ENCODE data around the gene LYSET.

LYSET gene

GRCh38 chr14:93183596-93184317 lies 1.4 kb upstream of the LYSET start:
- no peaks in the 10 kb centered on the region for H3K27me3 Mint-ChIP-seq
- peaks cover 40% of the 10 kb centered on the region for H3K36me3 Mint-ChIP-seq (ENCODE audit: insufficient read depth)
- DNase-seq, result no peak
- H3K4me1 Mint-ChIP-seq (ENCODE audit: low read depth in 2 of 2), result peaks cover 25 to 32% of the 10 kb centered on the region in 2 donors
- peak overlapping the region; percentile 90 to 94 for H3K27ac Mint-ChIP-seq
- no peak for ATAC-seq (replicated peaks)
- H3K4me3 Mint-ChIP-seq, result peak overlapping the region; percentile 88 to 91
- H3K9me3 Mint-ChIP-seq, result no peaks in the 10 kb centered on the region

DNA sequence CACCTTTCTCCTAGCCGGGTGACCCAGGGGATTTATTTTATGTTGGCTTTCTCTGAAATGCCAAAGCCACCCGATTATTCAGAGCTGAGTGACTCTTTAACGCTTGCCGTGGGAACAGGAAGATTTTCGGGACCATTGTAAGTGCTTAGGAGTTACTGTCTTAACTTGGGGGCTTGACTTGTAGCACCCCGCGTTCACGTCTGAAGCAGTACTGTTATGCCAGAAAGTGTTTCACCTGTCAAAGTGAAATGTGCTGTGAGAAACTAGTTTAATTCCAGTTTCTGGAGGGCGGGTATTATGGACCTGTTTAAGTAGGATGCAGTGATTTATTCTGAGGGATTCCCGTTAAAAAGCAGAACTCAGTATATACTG lies 218 bp downstream of the LYSET start:
- peak; percentile 1 for ATAC-seq (replicated peaks)
- Mint-ChIP-seq H3K27ac (peak overlapping the region; percentile 90 to 94), H3K36me3 (ENCODE audit: insufficient read depth) (peaks cover 39% of the 10 kb centered on the region), H3K27me3 (no peaks in the 10 kb centered on the region), H3K4me1 (ENCODE audit: low read depth in 2 of 2) (peaks cover 25 to 32% of the 10 kb centered on the region in 2 donors), H3K4me3 (peak overlapping the region; percentile 88 to 91), H3K9me3 (no peaks in the 10 kb centered on the region)
- no peak for DNase-seq

- Mint-ChIP-seq H3K36me3 (ENCODE audit: insufficient read depth) (peaks cover 38% of the 10 kb centered on the region), H3K4me1 (ENCODE audit: low read depth in 2 of 2) (peaks cover 25 to 32% of the 10 kb centered on the region in 2 donors), H3K9me3 (no peaks in the 10 kb centered on the region), H3K27me3 (no peaks in the 10 kb centered on the region), H3K27ac (no peak overlapping the region), H3K4me3 (peak overlapping the region; percentile 88 to 91)
- no peak for ATAC-seq (replicated peaks)
- no peak for DNase-seq
Measured at GRCh38 chr14:93186466-93186865, 1.3 kb downstream of the LYSET start.

DNA sequence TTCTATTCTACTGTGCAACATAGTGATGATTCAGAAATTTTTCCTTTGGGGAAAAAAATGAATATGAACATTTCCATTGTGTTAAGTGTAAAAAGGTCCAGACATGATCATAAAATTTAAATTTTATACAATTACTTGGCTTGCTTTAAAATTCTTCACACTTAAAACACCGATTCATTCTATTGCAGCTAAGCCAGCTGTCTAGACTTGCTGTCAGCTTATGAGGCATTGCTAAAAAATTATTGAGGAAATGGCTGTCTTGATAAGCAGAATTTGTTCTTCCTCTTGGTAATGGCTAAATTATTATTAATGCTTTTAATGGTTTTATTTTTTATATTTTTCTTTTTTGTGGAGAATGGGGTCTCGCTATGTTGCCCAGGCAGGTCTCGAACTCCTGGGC lies 1.8 kb downstream of the LYSET start:
- Mint-ChIP-seq H3K27ac (no peak overlapping the region), H3K9me3 (no peaks in the 10 kb centered on the region), H3K4me1 (ENCODE audit: low read depth in 2 of 2) (peaks cover 23 to 32% of the 10 kb centered on the region in 2 donors), H3K36me3 (ENCODE audit: insufficient read depth) (peaks cover 33% of the 10 kb centered on the region), H3K27me3 (no peaks in the 10 kb centered on the region), H3K4me3 (no peak overlapping the region)
- ATAC-seq (replicated peaks), result no peak
- DNase-seq, result no peak

GRCh38 chr14:93195316-93195999 lies 10.3 kb downstream of the LYSET start:
- DNase-seq (no peak), ATAC-seq (replicated peaks) (no peak)
- Mint-ChIP-seq H3K4me3 (no peak overlapping the region), H3K9me3 (no peaks in the 10 kb centered on the region), H3K27ac (no peak overlapping the region), H3K27me3 (no peaks in the 10 kb centered on the region), H3K36me3 (ENCODE audit: insufficient read depth) (no peaks in the 10 kb centered on the region), H3K4me1 (ENCODE audit: low read depth in 2 of 2) (no peaks in the 10 kb centered on the region)

- ATAC-seq (replicated peaks) (no peak), DNase-seq (no peak)
- Mint-ChIP-seq H3K9me3 (no peaks in the 10 kb centered on the region), H3K27me3 (no peaks in the 10 kb centered on the region), H3K4me3 (no peak overlapping the region), H3K4me1 (ENCODE audit: low read depth in 2 of 2) (peaks cover 0 to 2% of the 10 kb centered on the region in 2 donors), H3K27ac (no peak overlapping the region), H3K36me3 (ENCODE audit: insufficient read depth) (peaks cover 3% of the 10 kb centered on the region)
Measured at GRCh38 chr14:93199031-93199430, 13.9 kb downstream of the LYSET start.

DNA sequence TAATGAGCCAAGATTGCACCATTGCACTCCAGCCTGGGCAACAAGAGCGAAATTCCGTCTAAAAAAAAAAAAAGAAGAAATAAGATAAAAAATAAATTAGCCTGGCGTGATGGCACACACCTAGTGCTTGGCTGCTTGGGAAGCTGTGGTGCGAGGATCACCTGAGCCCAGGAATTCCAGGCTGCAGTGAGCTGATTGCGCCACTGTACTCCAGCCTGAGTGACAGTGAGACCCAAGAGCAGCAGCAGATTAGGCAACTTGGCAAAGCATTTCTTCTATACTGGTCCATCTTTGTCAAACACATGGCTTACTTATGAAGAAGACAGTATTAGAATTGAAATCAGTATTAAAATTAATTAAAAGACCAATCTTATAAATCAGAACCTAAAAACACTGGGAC lies 15.4 kb downstream of the LYSET start:
- Mint-ChIP-seq H3K36me3 (ENCODE audit: insufficient read depth) (peaks cover 3% of the 10 kb centered on the region), H3K9me3 (no peaks in the 10 kb centered on the region), H3K27ac (peak overlapping the region in 1 of 2 donors; percentile 67), H3K4me3 (no peak overlapping the region), H3K27me3 (no peaks in the 10 kb centered on the region), H3K4me1 (ENCODE audit: low read depth in 2 of 2) (peaks cover 9 to 14% of the 10 kb centered on the region in 2 donors)
- ATAC-seq (replicated peaks), result no peak
- DNase-seq, result no peak

DNA sequence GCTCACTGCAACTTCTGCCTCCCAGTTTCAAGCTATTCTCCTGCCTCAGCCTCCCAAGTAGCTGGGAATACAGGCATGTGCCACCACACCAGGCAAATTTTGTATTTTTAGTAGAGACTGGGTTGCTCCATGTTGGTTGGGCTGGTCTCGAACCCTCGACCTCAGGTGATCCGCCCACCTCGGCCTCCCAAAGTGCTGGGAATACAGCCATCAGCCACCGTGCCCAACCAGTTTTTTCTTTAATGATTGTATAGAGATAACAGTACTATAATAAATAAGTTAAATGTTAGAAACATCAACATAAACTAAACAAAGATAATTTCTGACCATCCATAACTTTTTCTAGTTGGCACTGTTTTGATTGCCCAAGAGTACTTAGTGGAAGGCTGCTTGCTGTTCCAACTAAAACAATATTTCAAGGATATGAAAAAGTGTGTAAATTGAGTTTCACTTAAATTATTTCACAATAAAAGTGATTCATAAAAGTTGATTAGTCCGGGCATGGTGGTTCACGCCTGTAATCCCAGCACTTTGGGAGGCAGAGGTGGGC lies 16.1 kb downstream of the LYSET start:
- Mint-ChIP-seq H3K36me3 (ENCODE audit: insufficient read depth) (peaks cover 3% of the 10 kb centered on the region), H3K4me3 (no peak overlapping the region), H3K27me3 (no peaks in the 10 kb centered on the region), H3K27ac (peak overlapping the region in 1 of 2 donors; percentile 67), H3K9me3 (no peaks in the 10 kb centered on the region), H3K4me1 (ENCODE audit: low read depth in 2 of 2) (peaks cover 15 to 20% of the 10 kb centered on the region in 2 donors)
- DNase-seq, result no peak
- ATAC-seq (replicated peaks), result no peak

DNA sequence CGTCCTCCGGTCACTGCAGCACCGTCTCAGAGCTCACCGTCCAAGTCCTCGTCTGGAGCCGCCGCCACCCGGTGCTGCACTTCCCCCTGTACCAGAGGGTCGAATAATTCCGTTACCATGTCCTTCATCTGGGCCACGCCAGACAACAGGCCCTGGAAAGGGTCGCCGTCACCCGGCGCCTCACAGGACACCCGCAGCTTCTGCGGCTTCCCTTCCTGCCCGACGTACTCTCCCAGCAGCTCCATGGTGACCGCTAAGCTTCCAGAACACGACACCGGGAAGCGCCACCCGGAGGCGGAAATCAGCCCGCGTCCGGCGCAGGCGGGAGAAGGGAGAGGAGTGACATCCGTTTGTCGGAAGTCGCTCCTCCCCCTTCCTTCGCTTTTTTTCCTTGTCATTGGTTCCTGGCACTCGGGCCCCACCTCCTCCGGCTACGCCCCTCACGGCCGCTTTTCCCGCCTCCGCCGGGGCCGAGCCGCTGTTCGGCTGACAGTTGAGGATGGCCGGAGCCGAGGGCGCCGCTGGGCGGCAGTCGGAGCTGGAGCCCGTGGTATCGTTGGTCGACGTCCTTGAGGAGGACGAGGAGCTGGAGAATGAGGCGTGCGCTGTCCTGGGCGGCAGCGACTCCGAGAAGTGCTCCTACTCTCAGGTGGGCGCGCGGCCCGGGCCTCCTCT lies 21.8 kb downstream of the LYSET start, which contains the start of the genes GON7 and UBR7:
Gene GON7, minus strand, starts transcription at position 273 of the 675 bp plus-strand sequence. Its CDS starts 28 bp downstream, at position 245.
Gene UBR7, plus strand, starts transcription at position 464 of the 675 bp plus-strand sequence. Its CDS starts 36 bp downstream, at position 500.
- Mint-ChIP-seq H3K27me3 (no peaks in the 10 kb centered on the region), H3K36me3 (ENCODE audit: insufficient read depth) (peaks cover 24% of the 10 kb centered on the region), H3K4me3 (peak within 1 kb of the TSS; percentile 99 to 100), H3K4me1 (ENCODE audit: low read depth in 2 of 2) (peaks cover 29 to 46% of the 10 kb centered on the region in 2 donors), H3K27ac (peak within 1 kb of the TSS; percentile 96 to 98), H3K9me3 (no peaks in the 10 kb centered on the region)
- ATAC-seq (replicated peaks) (peak; percentile 94), DNase-seq (peak; percentile 78 to 82 (median 80))

GRCh38 chr14:93207468-93208308 lies 22.6 kb downstream of the LYSET start:
- no peaks in the 10 kb centered on the region for H3K27me3 Mint-ChIP-seq
- peak overlapping the region; percentile 96 to 98 for H3K27ac Mint-ChIP-seq
- ATAC-seq (replicated peaks) (peak; percentile 6), DNase-seq (no peak)
- peaks cover 28% of the 10 kb centered on the region for H3K36me3 Mint-ChIP-seq (ENCODE audit: insufficient read depth)
- peaks cover 29 to 46% of the 10 kb centered on the region in 2 donors for H3K4me1 Mint-ChIP-seq (ENCODE audit: low read depth in 2 of 2)
- peak overlapping the region; percentile 99 to 100 for H3K4me3 Mint-ChIP-seq
- H3K9me3 Mint-ChIP-seq, result no peaks in the 10 kb centered on the region

- Mint-ChIP-seq H3K27me3 (no peaks in the 10 kb centered on the region), H3K36me3 (ENCODE audit: insufficient read depth) (peaks cover 45% of the 10 kb centered on the region), H3K4me1 (ENCODE audit: low read depth in 2 of 2) (peaks cover 8 to 17% of the 10 kb centered on the region in 2 donors), H3K27ac (no peak overlapping the region), H3K4me3 (no peak overlapping the region), H3K9me3 (no peaks in the 10 kb centered on the region)
- ATAC-seq (replicated peaks), result no peak
- DNase-seq, result no peak
Measured at GRCh38 chr14:93212432-93212831, 27.3 kb downstream of the LYSET start.

DNA sequence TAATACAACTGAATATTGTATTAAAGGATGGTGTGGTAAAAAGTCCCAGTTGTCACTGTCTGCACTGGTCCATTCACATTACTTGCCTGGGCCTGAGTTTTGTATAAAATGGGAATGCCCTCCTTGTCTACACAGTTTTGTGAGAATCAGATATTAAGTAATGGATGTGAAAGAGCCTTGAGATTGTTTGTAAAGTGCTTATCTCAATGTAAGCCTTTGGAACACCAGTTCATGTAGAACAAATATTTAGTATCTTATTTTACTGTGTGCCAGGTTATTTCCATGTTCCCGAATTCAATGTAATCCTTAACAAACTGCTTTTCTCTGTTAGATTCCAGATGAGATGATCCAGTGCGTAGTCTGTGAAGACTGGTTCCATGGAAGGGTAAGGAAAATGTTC lies 29.5 kb downstream of the LYSET start:
- H3K9me3 Mint-ChIP-seq, result no peaks in the 10 kb centered on the region
- no peak for DNase-seq
- H3K4me1 Mint-ChIP-seq (ENCODE audit: low read depth in 2 of 2), result no peaks in the 10 kb centered on the region
- no peak overlapping the region for H3K27ac Mint-ChIP-seq
- H3K4me3 Mint-ChIP-seq, result no peak overlapping the region
- no peaks in the 10 kb centered on the region for H3K27me3 Mint-ChIP-seq
- no peak for ATAC-seq (replicated peaks)
- H3K36me3 Mint-ChIP-seq (ENCODE audit: insufficient read depth), result peaks cover 54% of the 10 kb centered on the region

Data from effector memory CD8-positive, alpha-beta T cell (primary cell).